Neutrophil (primary cell): ENCODE results near the gene CNTN6.

Experiments
- H3K27ac ChIP-seq: fragments of 200-600 bp; sonication (generic); 2 replicates; pipeline ENCODE4 v1.5.1; 2016; ENCODE audit warnings: mild to moderate bottlenecking, moderate library complexity
- H3K27me3 ChIP-seq: fragments of 200-600 bp; sonication (generic); 2 replicates; pipeline ENCODE4 v1.6.0; 2016; ENCODE audit warnings: mild to moderate bottlenecking
- H3K36me3 ChIP-seq: fragments of 200-600 bp; sonication (generic); 2 replicates; pipeline ENCODE4 v1.5.1; 2017
- H3K4me1 ChIP-seq, 2 experiments: fragments of 200-600 bp in 1 of 2; sonication (generic) in 1 of 2; 1 replicate in 1 of 2; 2 replicates in 1 of 2; pipeline versions ENCODE4 v1.5.1 to v1.6.1; 2013 to 2016; ENCODE audit warnings: low read depth in 1 of 2, low read length in 1 of 2, mild to moderate bottlenecking in 1 of 2, moderate library complexity in 1 of 2; ENCODE audit not compliant: control insufficient read depth in 1 of 2, insufficient read depth in 1 of 2
- H3K4me3 ChIP-seq, 2 experiments: fragments of 200-600 bp in 1 of 2; sonication (generic) in 1 of 2; 1 replicate in 1 of 2; 2 replicates in 1 of 2; pipeline ENCODE4 v1.5.1; 2013 to 2016; ENCODE audit warnings: low read depth in 1 of 2, low read length in 1 of 2, mild to moderate bottlenecking in 1 of 2, moderate library complexity in 1 of 2
- H3K9me3 ChIP-seq: fragments of 200-600 bp; sonication (generic); 2 replicates; pipeline ENCODE4 v1.5.1; 2016
- CTCF ChIP-seq: fragments of 200-600 bp; sonication (generic); IDR thresholded peaks from 2 replicates; pipeline ENCODE4 v1.5.1; 2016; ENCODE audit warnings: antibody characterized with exemption

CNTN6 gene

GRCh38 chr3:1350885-1351284 lies 258.1 kb downstream of the CNTN6 start:
- no peaks in the 10 kb centered on the region for H3K36me3 ChIP-seq
- H3K4me3 ChIP-seq, result no peak overlapping the region
- no peak overlapping the region for H3K27ac ChIP-seq
- H3K9me3 ChIP-seq, result no peaks in the 10 kb centered on the region
- H3K4me1 ChIP-seq, result no peaks in the 10 kb centered on the region
- H3K27me3 ChIP-seq, result no peaks in the 10 kb centered on the region
- no peak for TF ChIP-seq CTCF

GRCh38 chr3:1355691-1356090 lies 262.9 kb downstream of the CNTN6 start:
- no peak for TF ChIP-seq CTCF
- H3K36me3 ChIP-seq, result no peaks in the 10 kb centered on the region
- H3K4me1 ChIP-seq, result no peaks in the 10 kb centered on the region
- no peaks in the 10 kb centered on the region for H3K27me3 ChIP-seq
- H3K9me3 ChIP-seq, result no peaks in the 10 kb centered on the region
- H3K27ac ChIP-seq, result no peak overlapping the region
- H3K4me3 ChIP-seq, result no peak overlapping the region

GRCh38 chr3:1356101-1356500 lies 263.3 kb downstream of the CNTN6 start:
- H3K4me3 ChIP-seq, result no peak overlapping the region
- H3K27me3 ChIP-seq, result no peaks in the 10 kb centered on the region
- no peaks in the 10 kb centered on the region for H3K4me1 ChIP-seq
- TF ChIP-seq CTCF, result no peak
- H3K36me3 ChIP-seq, result no peaks in the 10 kb centered on the region
- H3K27ac ChIP-seq, result no peak overlapping the region
- no peaks in the 10 kb centered on the region for H3K9me3 ChIP-seq

GRCh38 chr3:1365528-1365927 lies 272.7 kb downstream of the CNTN6 start:
- Histone ChIP-seq H3K9me3 (no peaks in the 10 kb centered on the region), H3K4me1 (no peaks in the 10 kb centered on the region), H3K27me3 (no peaks in the 10 kb centered on the region), H3K27ac (no peak overlapping the region), H3K4me3 (no peak overlapping the region), H3K36me3 (no peaks in the 10 kb centered on the region)
- no peak for TF ChIP-seq CTCF

- no peaks in the 10 kb centered on the region for H3K9me3 ChIP-seq
- H3K4me1 ChIP-seq, result no peaks in the 10 kb centered on the region
- no peak overlapping the region for H3K4me3 ChIP-seq
- no peaks in the 10 kb centered on the region for H3K36me3 ChIP-seq
- TF ChIP-seq CTCF, result no peak
- H3K27ac ChIP-seq, result no peak overlapping the region
- no peaks in the 10 kb centered on the region for H3K27me3 ChIP-seq
Measured at GRCh38 chr3:1374471-1374870, 281.6 kb downstream of the CNTN6 start.

- Histone ChIP-seq H3K4me1 (no peaks in the 10 kb centered on the region), H3K36me3 (no peaks in the 10 kb centered on the region), H3K9me3 (no peaks in the 10 kb centered on the region), H3K27me3 (no peaks in the 10 kb centered on the region), H3K4me3 (no peak overlapping the region), H3K27ac (no peak overlapping the region)
- no peak for TF ChIP-seq CTCF
Measured at GRCh38 chr3:1375145-1375544, 282.3 kb downstream of the CNTN6 start.
